SK-N-SH (cell line): ENCODE measurements around the gene GULP1. TPM values are rescaled to one million over a fixed set of nuclear protein-coding genes. Genes with fewer than 3 reads are reported as not detected.

Experiments
- CTCF ChIA-PET: fragments of 300-600, 350-600 bp; formaldehyde crosslinking; extraction: SDS; loops from one replicate; lab custom pipeline; 2021; lab: Yijun Ruan, JAX
- POLR2A ChIA-PET: fragments of 350-600 bp; sonication (Branson Sonifier 250); formaldehyde crosslinking; extraction: SDS; loops from one replicate; lab custom pipeline; 2020; ENCODE audit warnings: antibody characterized with exemption, inconsistent platforms; lab: Yijun Ruan, JAX
- DNase-seq: peaks from one replicate; pipeline ENCODE4 v3.0.0; 2012
- H2AFZ ChIP-seq: fragments of 200-600 bp; sonication (generic); 2 replicates; pipeline ENCODE4 v1.8.1; 2016; ENCODE audit warnings: antibody characterized with exemption, mild to moderate bottlenecking, low read depth
- H3F3A ChIP-seq: fragments of 200-600 bp; sonication (generic); replicated peaks from 2 replicates; pipeline ENCODE3; 2016; ENCODE audit warnings: antibody characterized with exemption, mild to moderate bottlenecking; ENCODE audit not compliant: insufficient read depth
- H3K27ac ChIP-seq, 2 experiments: fragments of 200-500 bp in 1 of 2; fragments of 200-600 bp in 1 of 2; sonication (Bioruptor generic) in 1 of 2; sonication (generic), shearing (Covaris generic) in 1 of 2; 2 replicates each; pipeline versions ENCODE4 v1.5.1 to v1.6.1; 2014 to 2016; ENCODE audit warnings: low read depth in 2 of 2, inconsistent platforms in 1 of 2, low read length in 1 of 2, mild to moderate bottlenecking in 1 of 2, mixed read lengths in 1 of 2
- H3K27me3 ChIP-seq: fragments of 200-600 bp; sonication (generic), shearing (Covaris generic); 2 replicates; pipeline ENCODE4 v1.6.1; 2016; ENCODE audit warnings: mixed run types; ENCODE audit not compliant: insufficient read depth
- H3K36me3 ChIP-seq, 2 experiments: fragments of 200-500 bp in 1 of 2; fragments of 200-600 bp in 1 of 2; sonication (Bioruptor generic) in 1 of 2; sonication (generic) in 1 of 2; replicated peaks in 1 of 2; 2 replicates each; pipeline versions ENCODE3 to v1.5.1; 2014 to 2016; ENCODE audit warnings: low read length in 1 of 2, mild to moderate bottlenecking in 1 of 2; ENCODE audit not compliant: insufficient read depth in 2 of 2, control insufficient read depth in 1 of 2
- H3K4me1 ChIP-seq, 2 experiments: fragments of 200-500 bp in 1 of 2; fragments of 200-600 bp in 1 of 2; sonication (Bioruptor generic) in 1 of 2; sonication (generic), shearing (Covaris generic) in 1 of 2; 2 replicates each; pipeline versions ENCODE4 v1.5.1 to v1.6.1; 2014 to 2016; ENCODE audit warnings: low read depth in 1 of 2, low read length in 1 of 2, mixed run types in 1 of 2; ENCODE audit not compliant: insufficient read depth in 2 of 2, control insufficient read depth in 1 of 2
- H3K4me2 ChIP-seq: fragments of 200-600 bp; sonication (generic), shearing (Covaris generic); 2 replicates; pipeline ENCODE4 v1.6.1; 2017; ENCODE audit warnings: mixed run types
- H3K4me3 ChIP-seq, 2 experiments: fragments of 200-500 bp in 1 of 2; fragments of 200-600 bp in 1 of 2; sonication (Bioruptor generic) in 1 of 2; sonication (generic), shearing (Covaris generic) in 1 of 2; 2 replicates each; pipeline versions ENCODE4 v1.5.1 to v1.8.1; 2014 to 2016; ENCODE audit warnings: low read depth in 2 of 2, inconsistent platforms in 1 of 2, low read length in 1 of 2, mild to moderate bottlenecking in 1 of 2, mixed read lengths in 1 of 2, moderate library complexity in 1 of 2
- H3K79me2 ChIP-seq: fragments of 200-600 bp; sonication (generic); 2 replicates; pipeline ENCODE4 v1.8.1; 2017; ENCODE audit warnings: mild to moderate bottlenecking; ENCODE audit not compliant: insufficient read depth
- H3K9ac ChIP-seq: fragments of 200-600 bp; sonication (generic); 2 replicates; pipeline ENCODE4 v1.6.1; 2017; ENCODE audit warnings: mixed run types
- H3K9me2 ChIP-seq: fragments of 200-600 bp; sonication (generic); 2 replicates; pipeline ENCODE4 v1.6.1; 2017; ENCODE audit warnings: mixed run types
- H3K9me3 ChIP-seq: fragments of 200-600 bp; sonication (generic); 2 replicates; pipeline ENCODE4 v1.6.1; 2017; ENCODE audit warnings: mixed run types, mild to moderate bottlenecking, moderate library complexity
- H4K20me1 ChIP-seq: fragments of 200-600 bp; sonication (generic); 2 replicates; pipeline ENCODE4 v1.6.1; 2017; ENCODE audit warnings: mild to moderate bottlenecking, mixed run types; ENCODE audit not compliant: insufficient read depth
- CTCF ChIP-seq: fragments of 200-600 bp; sonication (generic); IDR thresholded peaks from 2 replicates; pipeline ENCODE4 v1.6.1; 2017; ENCODE audit warnings: antibody characterized with exemption, mild to moderate bottlenecking, moderate library complexity
- EP300 ChIP-seq, 2 experiments: IDR thresholded peaks; 2 replicates each; pipeline versions ENCODE4 v1.4.0 to v1.6.1; 2012; ENCODE audit warnings: borderline replicate concordance in 1 of 2, low read depth in 1 of 2, low read length in 1 of 2
- FOSL2 ChIP-seq: IDR thresholded peaks from 2 replicates; pipeline ENCODE4 v1.4.0; 2012; ENCODE audit warnings: low read depth, mild to moderate bottlenecking, moderate library complexity, borderline replicate concordance
- FOXM1 ChIP-seq: IDR thresholded peaks from 2 replicates; pipeline ENCODE4 v1.4.0; 2012; ENCODE audit warnings: low read depth, mild to moderate bottlenecking
- GATA2 ChIP-seq: sonication (generic); formaldehyde crosslinking; IDR thresholded peaks from 2 replicates; pipeline ENCODE4 v1.5.0; 2020; ENCODE audit warnings: mild to moderate bottlenecking, missing genetic modification reagents
- IRF3 ChIP-seq: fragments of 150-350 bp; IDR thresholded peaks from 2 replicates; pipeline ENCODE4 v1.6.1; 2016; ENCODE audit warnings: mild to moderate bottlenecking, low read depth, low read length
- NFIC ChIP-seq: IDR thresholded peaks from 2 replicates; pipeline ENCODE4 v1.4.0; 2012; ENCODE audit warnings: borderline replicate concordance
- PBX3 ChIP-seq: IDR thresholded peaks from 2 replicates; pipeline ENCODE4; 2012
- RAD21 ChIP-seq: IDR thresholded peaks from 2 replicates; pipeline ENCODE4 v1.6.1; 2012; ENCODE audit warnings: mild to moderate bottlenecking, low read length
- RCOR1 ChIP-seq: fragments of 150-350 bp; IDR thresholded peaks from 2 replicates; pipeline ENCODE4 v1.6.1; 2017; ENCODE audit warnings: antibody characterized with exemption, low read length
- SIN3A ChIP-seq: IDR thresholded peaks from 2 replicates; pipeline ENCODE4 v1.6.1; 2012; ENCODE audit warnings: low read depth, mild to moderate bottlenecking, low read length, moderate library complexity, borderline replicate concordance
- SMC3 ChIP-seq: IDR thresholded peaks from 2 replicates; pipeline ENCODE4 v1.6.1; 2012; ENCODE audit warnings: low read depth, low read length, improper control_type of control experiment
- TAF1 ChIP-seq: IDR thresholded peaks from 2 replicates; pipeline ENCODE4 v1.6.1; 2012; ENCODE audit warnings: low read depth, mild to moderate bottlenecking, low read length, moderate library complexity, borderline replicate concordance
- YY1 ChIP-seq: IDR thresholded peaks from 2 replicates; pipeline ENCODE4 v1.4.0; 2012; ENCODE audit warnings: low read depth, mild to moderate bottlenecking
- WGBS: methylation state at CpG from one replicate; pipeline ENCODE4 v1.1.6; 2017; ENCODE audit warnings: low lambda C conversion rate; 5-methylcytosine and 5-hydroxymethylcytosine counted together
- polyA plus RNA-seq, 3 experiments: library from polyadenylated mRNA; depleted of rRNA; stranded (reverse); fragments of >200 nt; gene quantifications; 2 replicates each; pipeline ENCODE4 v1.2.3, GENCODE V29; 2012
- TF ChIP-seq, protein P1 (sequence below): IDR thresholded peaks from 2 replicates; pipeline ENCODE4 v1.4.0; 2012; ENCODE audit warnings: low read depth, borderline replicate concordance

GULP1 gene
- polyA plus RNA-seq, 1 of the 3 experiments (the other 2 are of a cell fraction), result 33.8 TPM

GRCh38 chr2:188601391-188601790 lies 309.7 kb downstream of the GULP1 start:
- H3K4me2 ChIP-seq, result no peak overlapping the region
- WGBS, result 94% methylated on average over 2 of the region's 2 CpGs
- no peak for DNase-seq
- H3K36me3 ChIP-seq, result peaks cover 16 to 28% of the 10 kb centered on the region in 2 experiments
- H3K9me2 ChIP-seq, result no peaks in the 10 kb centered on the region; the same call in 1 of the 2 replicates
- ChIA-PET CTCF (no interaction called here), POLR2A (no interaction called here)
- peaks cover 17% of the 10 kb centered on the region for H3F3A ChIP-seq
- no peak overlapping the region for H3K9ac ChIP-seq
- H3K79me2 ChIP-seq, result no peaks in the 10 kb centered on the region
- H3K4me3 ChIP-seq, result no peak overlapping the region
- H4K20me1 ChIP-seq, result no peaks in the 10 kb centered on the region
- peaks cover 2 to 5% of the 10 kb centered on the region in 2 experiments; a peak in 2 of 4 replicates for H3K4me1 ChIP-seq
- no peak overlapping the region for H2AFZ ChIP-seq
- no peaks in the 10 kb centered on the region for H3K27me3 ChIP-seq
- TF ChIP-seq IRF3 (no peak), GATA2 (CRISPR knock-in tag) (no peak), TAF1 (no peak), CTCF (no peak), FOXM1 (no peak), RAD21 (no peak), EP300 (IDR thresholded peaks at IDR 0.05; ENCODE audit: borderline replicate concordance in 1 of 2, low read depth in 1 of 2, low read length in 1 of 2) (no peak), RCOR1 (no peak), NFIC (no peak), SMC3 (no peak), SIN3A (no peak), PBX3 (no peak), FOSL2 (no peak), YY1 (no peak)
- TF ChIP-seq, protein P1, sequence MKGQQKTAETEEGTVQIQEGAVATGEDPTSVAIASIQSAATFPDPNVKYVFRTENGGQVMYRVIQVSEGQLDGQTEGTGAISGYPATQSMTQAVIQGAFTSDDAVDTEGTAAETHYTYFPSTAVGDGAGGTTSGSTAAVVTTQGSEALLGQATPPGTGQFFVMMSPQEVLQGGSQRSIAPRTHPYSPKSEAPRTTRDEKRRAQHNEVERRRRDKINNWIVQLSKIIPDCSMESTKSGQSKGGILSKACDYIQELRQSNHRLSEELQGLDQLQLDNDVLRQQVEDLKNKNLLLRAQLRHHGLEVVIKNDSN, result no peak
- no peak overlapping the region for H3K27ac ChIP-seq
- no peaks in the 10 kb centered on the region for H3K9me3 ChIP-seq
